Astrocyte of the cerebellum (primary cell): Measurements from ENCODE around the gene TRIM22.

Source experiments
- DNase-seq: peaks from one replicate; pipeline ENCODE4 v3.0.0-alpha.2; 2011; ENCODE audit warnings: low read depth
- H3K4me3 ChIP-seq: 2 replicates; pipeline ENCODE4 v1.5.1; 2011; ENCODE audit warnings: mild to moderate bottlenecking, low read depth, low read length, moderate library complexity
- CTCF ChIP-seq: IDR thresholded peaks from 2 replicates; pipeline ENCODE4 v1.5.1; 2012; ENCODE audit warnings: low read length, low read depth, moderate library complexity, mild to moderate bottlenecking; ENCODE audit errors: missing control alignments
- in situ Hi-C: cut with HindIII; loops from 2 replicates; pipeline ENCODE4 v1.10.0; 2017; ENCODE audit warnings: low sequenced_read_pairs

Gene TRIM22

DNA sequence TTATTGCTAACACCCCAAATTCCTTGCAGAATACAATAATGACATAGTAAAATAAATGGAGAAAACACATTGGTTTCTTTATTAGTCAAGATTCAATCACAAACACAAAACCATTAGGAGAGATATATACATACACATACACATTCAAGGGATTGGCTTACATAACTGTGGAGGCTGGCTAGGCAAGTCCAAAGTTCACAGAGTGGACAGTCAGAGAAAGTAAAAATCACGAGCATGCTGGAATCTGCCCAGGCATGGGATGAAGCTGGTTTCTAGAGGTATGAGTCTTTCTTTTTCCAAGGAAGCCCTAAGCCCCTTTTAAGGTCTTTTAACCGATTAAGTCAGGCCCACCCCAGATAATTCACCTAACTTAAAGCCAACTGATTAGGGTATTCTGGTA lies 33.0 kb downstream of the TRIM22 start:
- DNase-seq: no peak
- in situ Hi-C loops: no loop called here
- TF ChIP-seq CTCF: no peak
- no peak overlapping the region for H3K4me3 ChIP-seq

- no peak for DNase-seq
- in situ Hi-C loops: no loop called here
- TF ChIP-seq CTCF: no peak
- H3K4me3 ChIP-seq: no peak overlapping the region
These were observed 36.8 kb downstream of the TRIM22 start for GRCh38 chr11:5726351-5726750.

DNA sequence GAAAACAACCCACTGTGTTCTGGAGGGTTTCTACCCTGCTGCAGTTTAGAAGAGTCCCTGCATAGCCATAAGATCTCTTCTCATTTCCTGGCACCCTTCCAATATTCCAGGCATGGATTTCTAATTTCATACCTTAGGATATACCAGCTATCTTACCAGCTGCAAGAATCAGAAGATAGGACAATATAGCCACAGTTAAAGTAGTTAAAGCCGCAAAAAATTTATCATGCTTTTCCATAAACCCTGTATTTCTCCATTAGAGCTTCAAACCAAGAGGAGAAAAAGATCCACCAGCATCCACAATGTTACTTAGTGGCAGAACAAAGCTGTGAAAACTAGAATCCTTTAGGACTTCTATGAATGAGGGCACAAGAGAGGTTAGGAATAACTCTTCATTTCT lies 38.1 kb downstream of the TRIM22 start:
- in situ Hi-C loops: no loop called here
- TF ChIP-seq CTCF: no peak
- H3K4me3 ChIP-seq: no peak overlapping the region
- DNase-seq: no peak

DNA sequence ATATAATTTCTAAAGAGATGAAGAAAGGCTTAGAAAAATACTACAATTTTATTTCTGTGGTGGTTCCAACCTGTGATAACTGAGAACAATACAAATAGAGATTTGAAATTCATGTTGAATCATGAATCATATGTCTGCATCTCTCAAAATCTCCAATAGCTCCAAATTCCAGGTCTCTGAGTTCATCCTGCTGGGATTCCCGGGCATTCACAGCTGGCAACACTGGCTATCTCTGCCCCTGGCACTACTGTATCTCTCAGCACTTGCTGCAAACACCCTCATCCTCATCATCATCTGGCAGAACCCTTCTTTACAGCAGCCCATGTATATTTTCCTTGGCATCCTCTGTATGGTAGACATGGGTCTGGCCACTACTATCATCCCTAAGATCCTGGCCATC lies 46.8 kb downstream of the TRIM22 start, which contains the start of gene OR56B1:
OR56B1 (plus strand) TSS at position 53 of the 400 bp plus-strand sequence; CDS start at position 122, 69 bp downstream.
- TF ChIP-seq CTCF: no peak

DNA sequence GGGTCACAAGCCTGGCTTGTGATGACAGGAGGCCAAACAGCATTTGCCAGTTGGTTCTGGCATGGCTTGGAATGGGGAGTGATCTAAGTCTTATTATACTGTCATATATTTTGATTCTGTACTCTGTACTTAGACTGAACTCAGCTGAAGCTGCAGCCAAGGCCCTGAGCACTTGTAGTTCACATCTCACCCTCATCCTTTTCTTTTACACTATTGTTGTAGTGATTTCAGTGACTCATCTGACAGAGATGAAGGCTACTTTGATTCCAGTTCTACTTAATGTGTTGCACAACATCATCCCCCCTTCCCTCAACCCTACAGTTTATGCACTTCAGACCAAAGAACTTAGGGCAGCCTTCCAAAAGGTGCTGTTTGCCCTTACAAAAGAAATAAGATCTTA lies 47.5 kb downstream of the TRIM22 start:
- peak; percentile 61 for DNase-seq
- no peak overlapping the region for H3K4me3 ChIP-seq
- in situ Hi-C loops: no loop called here
- TF ChIP-seq CTCF: no peak

More for the DNA sequence above, 46.8 kb downstream of the TRIM22 start, which contains the start of gene OR56B1:
- H3K4me3 ChIP-seq: no peak within 1 kb of the TSS
- in situ Hi-C loops: no loop called here
- DNase-seq: no peak

DNA sequence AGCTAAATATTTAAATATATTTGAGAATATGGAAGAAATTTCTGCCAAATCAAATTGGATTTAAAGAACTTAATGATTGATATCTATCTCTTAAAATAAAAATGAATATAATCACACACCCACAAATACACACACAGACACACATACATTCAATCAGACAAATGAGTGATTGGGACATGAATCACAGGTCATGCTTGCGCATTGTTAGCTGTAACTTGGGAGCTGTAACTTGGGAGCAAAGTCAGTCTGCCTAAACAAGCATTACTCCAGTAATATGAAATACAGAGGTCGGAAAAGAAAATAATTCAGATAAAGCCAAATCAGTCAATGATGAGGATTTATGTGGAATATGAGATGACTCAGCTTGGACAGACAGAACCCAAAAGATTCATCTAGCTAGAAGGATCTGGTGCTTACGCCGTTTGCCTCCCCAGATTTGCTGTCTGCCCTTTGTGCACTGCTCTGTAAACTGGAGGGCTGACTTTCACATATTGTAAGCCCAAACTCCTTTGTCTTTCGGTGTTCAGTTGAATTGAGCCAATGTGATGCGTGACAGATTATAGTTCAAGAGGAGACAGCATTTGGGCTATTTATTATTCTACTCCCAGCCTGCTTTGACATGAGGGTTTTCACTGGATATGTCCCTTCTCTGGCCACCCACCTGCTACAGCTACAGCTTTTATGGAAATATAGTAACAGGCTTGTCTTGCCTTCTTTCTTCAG lies 48.2 kb downstream of the TRIM22 start:
- H3K4me3 ChIP-seq: no peak overlapping the region
- no peak for TF ChIP-seq CTCF
- in situ Hi-C loops: no loop called here
- no peak for DNase-seq
